MM.1S (cell line): Measurements from ENCODE around the gene UQCC5.

Source experiments
- CTCF ChIP-seq: fragments of 300-600 bp; sonication (generic); IDR thresholded peaks from 2 replicates; pipeline ENCODE4 v1.5.1; 2016; ENCODE audit warnings: antibody characterized with exemption, low read length, mixed read lengths
- EZH2 ChIP-seq: fragments of 300-600 bp; sonication (generic); optimal IDR thresholded peaks from 2 replicates; pipeline ENCODE3; 2017; ENCODE audit warnings: low read depth, mild to moderate bottlenecking, antibody characterized with exemption, low read length, mixed read lengths
- EZH2phosphoT487 ChIP-seq: fragments of 300-600 bp; sonication (generic); IDR thresholded peaks from 2 replicates; pipeline ENCODE4 v1.6.1; 2018; ENCODE audit warnings: antibody characterized with exemption, low read length

DNA sequence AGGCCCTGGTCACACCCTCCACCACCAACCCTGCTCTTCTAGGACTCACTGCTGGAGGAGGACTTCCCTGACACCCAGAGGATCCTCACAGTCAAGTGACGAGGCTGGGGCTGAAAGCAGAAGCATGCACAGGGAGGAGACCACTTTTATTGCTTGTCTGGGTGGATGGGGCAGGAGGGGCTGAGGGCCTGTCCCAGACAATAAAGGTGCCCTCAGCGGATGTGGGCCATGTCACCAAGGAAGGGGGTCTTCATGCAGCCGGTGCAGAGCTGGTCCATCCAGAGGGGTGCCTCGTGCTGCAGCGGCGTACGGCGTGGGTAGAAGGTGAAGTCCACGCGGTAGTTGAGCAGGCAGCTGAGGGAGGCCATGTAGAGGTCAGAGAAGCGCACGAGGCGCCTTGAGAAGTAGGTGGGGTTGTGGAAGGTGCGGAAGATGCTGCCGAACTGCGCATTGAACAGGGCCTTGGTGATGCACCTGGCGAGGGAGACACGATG lies 12.1 kb upstream of the UQCC5 start:
- no peak for TF ChIP-seq EZH2
- no peak for TF ChIP-seq CTCF
- TF ChIP-seq EZH2phosphoT487, result no peak
